ENCODE data around the gene SEL1L3.

The SEL1L3 gene

GRCh38 chr4:25847329-25847728 lies 15.5 kb downstream of the SEL1L3 start:
- DNase-seq (ENCODE audit: low read depth) = no peak

- no peak for DNase-seq (ENCODE audit: low read depth)
These were observed 16.7 kb downstream of the SEL1L3 start for GRCh38 chr4:25845841-25846653.

DNA sequence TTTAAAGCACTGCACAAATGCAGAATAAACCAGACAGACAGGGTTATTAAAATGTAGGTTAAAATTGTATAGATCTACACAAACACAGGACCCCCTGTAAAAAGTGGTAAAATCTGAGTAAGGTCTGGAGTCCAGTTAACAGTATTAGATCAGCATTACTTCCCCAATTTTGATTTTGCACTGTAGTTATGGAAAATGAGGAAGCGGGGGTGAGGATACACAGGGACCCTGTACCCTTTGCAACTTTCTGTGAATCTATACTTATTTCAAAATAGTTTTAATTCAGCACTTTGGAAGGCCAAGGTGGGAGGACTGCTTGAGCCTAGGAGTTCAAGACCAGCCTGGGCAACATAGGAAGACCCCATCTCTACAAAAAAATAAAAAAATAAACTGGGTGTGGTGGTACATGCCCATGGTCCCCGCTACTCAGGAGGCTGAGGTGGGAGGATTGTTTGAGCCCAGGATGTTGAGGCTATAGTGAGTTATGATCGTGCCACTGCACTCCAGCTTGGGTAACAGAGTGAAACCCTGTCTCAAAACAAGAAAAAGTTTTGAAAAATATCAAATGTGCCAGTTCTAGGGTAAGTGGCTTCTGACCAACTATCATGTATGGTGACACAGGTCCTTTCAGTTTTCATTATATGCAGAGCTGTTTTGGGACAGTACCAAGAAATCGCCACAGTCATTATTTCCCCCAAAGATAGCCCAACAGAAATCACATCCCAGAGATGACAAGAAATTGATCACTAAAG lies 17.7 kb downstream of the SEL1L3 start:
- no peak for DNase-seq (ENCODE audit: low read depth)

DNA sequence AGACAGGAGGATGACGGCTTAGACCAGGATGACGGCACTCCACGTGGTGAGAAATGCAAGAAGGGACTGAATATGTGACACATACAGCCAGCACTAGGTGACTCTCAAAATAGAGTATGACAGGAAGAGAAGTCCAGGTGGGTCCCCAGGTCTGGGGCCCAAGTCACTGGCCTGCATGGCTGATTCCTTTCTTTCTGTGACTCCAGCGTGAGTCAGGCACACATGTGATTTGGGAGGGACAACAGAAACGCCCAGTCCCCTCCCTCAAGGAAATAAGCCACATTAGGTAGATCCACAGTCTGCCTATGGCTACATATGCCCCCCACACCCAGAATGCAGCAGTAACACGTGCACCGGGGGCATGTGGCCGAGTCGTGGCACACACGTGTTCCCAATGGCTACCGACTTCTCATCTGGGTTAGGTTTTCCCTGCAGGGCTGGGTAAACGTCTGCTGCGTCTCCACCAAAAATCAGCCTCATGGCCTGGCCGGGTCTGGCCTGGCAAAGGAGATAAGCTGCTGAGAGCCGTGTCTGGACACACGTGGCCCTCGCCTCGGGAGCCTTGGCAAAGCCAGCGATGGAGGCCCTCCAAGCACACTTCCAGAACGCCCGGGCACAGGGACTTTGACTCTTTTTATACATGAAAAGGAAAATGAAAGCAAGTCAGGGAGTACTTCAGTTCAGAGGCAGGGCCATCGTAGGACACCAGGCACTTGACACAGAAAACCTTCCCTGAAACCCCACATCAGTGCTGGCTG lies 19.3 kb downstream of the SEL1L3 start:
- DNase-seq (ENCODE audit: low read depth) = no peak

- no peak for DNase-seq (ENCODE audit: low read depth)
These were observed 20.5 kb downstream of the SEL1L3 start for GRCh38 chr4:25842229-25842845.

GRCh38 chr4:25839687-25840086 lies 23.1 kb downstream of the SEL1L3 start:
- DNase-seq (ENCODE audit: low read depth) = no peak

DNA sequence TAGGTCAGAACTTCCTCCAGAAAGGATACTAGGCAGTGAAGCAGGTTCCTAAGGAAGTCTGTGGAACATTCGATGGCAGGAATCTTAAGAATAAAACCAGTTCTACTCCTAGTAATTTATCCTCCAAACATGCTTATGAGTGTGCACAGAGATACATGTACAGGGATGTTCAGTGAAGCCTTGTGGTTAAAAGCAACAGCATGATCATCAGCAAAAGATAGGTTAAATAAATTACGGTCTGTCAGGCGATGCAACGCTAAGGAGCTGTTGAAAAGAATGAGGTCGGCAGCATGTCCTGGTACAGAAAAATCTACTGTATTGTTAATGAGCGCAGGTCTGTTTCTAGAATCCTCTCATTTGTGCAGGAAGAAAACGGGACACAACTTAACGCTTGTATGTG lies 23.6 kb downstream of the SEL1L3 start:
- no peak for DNase-seq (ENCODE audit: low read depth)

DNA sequence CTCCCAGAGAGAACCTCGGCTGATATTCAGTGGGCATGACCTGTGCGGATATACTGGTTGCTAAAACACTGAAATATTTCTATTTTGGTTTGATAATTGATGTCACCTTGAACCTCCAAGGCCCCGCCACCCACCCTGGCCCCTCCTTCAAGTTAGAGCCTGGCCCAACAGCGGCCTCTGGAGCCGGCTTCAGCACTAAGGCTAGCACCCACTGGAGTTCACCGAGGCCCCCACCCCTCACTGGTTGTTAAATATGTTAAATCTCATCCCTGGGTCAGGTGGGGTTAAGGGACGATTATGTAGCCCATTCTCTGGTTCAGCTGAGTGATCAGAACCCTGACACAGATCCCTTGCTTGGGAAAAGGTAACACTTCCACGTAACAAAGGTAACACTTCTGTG lies 24.3 kb downstream of the SEL1L3 start:
- no peak for DNase-seq (ENCODE audit: low read depth)

GRCh38 chr4:25837107-25837506 lies 25.7 kb downstream of the SEL1L3 start:
- DNase-seq (ENCODE audit: low read depth) = no peak

DNA sequence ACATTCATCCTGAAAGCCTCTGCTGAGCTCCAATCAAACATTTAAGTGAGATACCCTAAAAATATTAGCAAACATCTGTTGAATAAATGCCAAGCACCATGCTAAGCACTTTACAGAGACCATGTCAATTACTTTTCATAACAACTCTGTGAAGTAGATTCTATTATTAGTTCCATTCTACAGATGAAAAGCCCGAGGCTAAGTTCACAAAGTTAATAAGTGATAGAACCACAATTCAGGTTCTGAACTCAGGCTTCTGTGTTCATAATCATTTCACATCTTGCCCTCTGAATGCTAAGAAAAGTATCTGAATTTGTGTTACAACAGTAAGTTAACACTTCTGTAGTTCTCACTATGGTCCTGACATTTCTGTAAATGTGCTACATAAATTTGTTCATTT lies 27.4 kb downstream of the SEL1L3 start:
- no peak for DNase-seq (ENCODE audit: low read depth)

- DNase-seq (ENCODE audit: low read depth) = no peak
These were observed 28.2 kb downstream of the SEL1L3 start for GRCh38 chr4:25834411-25835107.

- DNase-seq (ENCODE audit: low read depth) = no peak
These were observed 32.2 kb downstream of the SEL1L3 start for GRCh38 chr4:25830548-25830947.

DNA sequence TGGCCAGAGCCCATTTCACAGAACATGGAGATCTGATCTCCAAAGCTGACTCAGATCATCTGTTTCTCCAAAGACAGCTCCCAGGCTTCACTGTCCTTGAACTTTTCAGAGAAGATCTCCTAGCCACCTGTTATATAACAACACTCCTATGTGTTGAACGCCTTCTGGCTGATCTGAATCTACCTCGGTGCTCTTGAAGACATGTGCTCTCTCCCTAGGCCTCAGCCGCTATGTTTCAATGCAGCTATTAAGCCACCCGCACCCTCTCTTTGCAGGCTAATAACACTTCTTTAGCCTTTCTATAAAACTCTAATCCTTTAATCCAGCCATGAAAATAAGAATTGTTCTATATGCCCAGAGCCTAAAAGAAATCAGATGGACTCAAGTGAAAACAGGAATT lies 34.9 kb downstream of the SEL1L3 start:
- no peak for DNase-seq (ENCODE audit: low read depth)

DNA sequence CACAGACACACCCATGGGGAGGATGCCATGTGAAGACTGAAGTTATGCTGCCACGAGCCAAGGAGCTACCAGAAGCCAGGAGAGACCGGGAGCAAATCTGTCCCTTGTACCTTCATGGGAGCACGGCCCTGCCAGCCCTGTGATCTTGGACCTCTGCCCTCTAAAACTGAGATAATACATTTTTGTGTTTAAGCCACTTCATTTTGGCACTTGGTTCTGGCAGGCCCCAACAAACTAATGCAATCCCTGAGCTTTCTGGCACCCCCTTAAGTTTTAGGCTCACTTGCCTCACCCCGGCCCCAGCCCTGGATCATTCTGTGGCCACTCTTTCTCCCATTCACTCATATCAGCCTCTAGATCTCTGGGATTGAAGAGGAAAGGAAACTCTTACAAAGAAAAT lies 35.4 kb downstream of the SEL1L3 start:
- DNase-seq (ENCODE audit: low read depth) = no peak

- DNase-seq (ENCODE audit: low read depth) = no peak
These were observed 36.6 kb downstream of the SEL1L3 start for GRCh38 chr4:25826074-25826752.

GRCh38 chr4:25823632-25824031 lies 39.2 kb downstream of the SEL1L3 start:
- no peak for DNase-seq (ENCODE audit: low read depth)

DNA sequence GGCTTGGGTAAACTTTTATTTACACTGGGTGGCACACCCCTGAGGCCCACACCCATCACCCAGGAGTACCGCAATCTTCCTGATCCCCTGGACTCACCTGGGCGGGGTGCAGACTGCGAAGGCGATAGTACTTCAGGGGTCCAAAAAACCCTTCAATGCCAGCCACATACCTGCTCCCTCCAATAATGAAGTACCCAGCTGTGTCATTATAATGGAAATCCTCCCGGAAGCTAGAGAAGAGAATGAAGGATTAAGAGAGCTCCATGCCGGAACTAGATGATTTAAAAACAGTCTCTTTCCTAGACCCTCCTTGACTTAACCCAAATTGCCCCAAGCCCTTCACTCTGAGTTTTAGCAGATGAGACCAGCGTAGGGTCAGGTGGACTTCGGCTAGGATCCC lies 40.9 kb downstream of the SEL1L3 start:
- no peak for DNase-seq (ENCODE audit: low read depth)

- DNase-seq (ENCODE audit: low read depth) = no peak
These were observed 41.5 kb downstream of the SEL1L3 start for GRCh38 chr4:25821267-25821666.

- no peak for DNase-seq (ENCODE audit: low read depth)
These were observed 43.9 kb downstream of the SEL1L3 start for GRCh38 chr4:25818876-25819275.

DNA sequence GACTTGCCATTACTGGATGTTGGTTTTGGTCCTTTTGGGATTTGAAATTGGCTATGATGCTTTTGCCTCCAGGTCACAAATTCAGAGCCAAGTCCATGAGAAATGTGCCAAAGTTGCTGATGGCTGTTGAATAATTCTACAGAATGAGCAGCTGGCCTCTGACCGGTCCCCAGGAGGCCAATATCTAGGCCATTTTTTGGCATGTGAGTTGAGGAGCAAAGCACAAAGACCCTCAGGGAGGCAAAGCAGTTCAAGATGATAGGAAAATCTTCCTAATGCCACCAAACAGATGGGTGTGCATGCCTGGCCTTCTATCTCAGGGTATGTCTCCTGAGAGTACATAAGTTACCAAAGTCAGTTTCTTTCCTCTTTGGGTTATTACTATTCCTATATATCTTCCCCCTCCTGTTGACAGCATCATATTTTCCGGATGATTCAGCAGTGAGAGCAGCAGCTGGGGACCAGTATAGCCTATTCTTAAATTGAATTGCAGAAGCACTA lies 44.4 kb downstream of the SEL1L3 start:
- no peak for DNase-seq (ENCODE audit: low read depth)
